Measurements from ENCODE around the gene ALDH1L1. TPM values are rescaled to one million over a fixed set of nuclear protein-coding genes. Genes with fewer than 3 reads are reported as not detected.

ALDH1L1 gene
- total RNA-seq, 1 experiment from 2014 or later: 1.2 TPM

GRCh38 chr3:126156468-126156867, 23.9 kb downstream of the ALDH1L1 start:
- Mint-ChIP-seq H3K4me3 (no peak overlapping the region), H3K9me3 (peaks cover 8% of the 10 kb centered on the region; the same call in 1 of the 2 replicates), H3K4me1 (no peaks in the 10 kb centered on the region), H3K27ac (no peak overlapping the region), H3K36me3 (peaks cover 2% of the 10 kb centered on the region; the same call in 1 of the 2 replicates), H3K27me3 (ENCODE audit: low read depth) (no peaks in the 10 kb centered on the region; the same call in 1 of the 2 replicates)
- TF ChIP-seq ATF3 (CRISPR knock-in tag; conservative IDR thresholded peaks at IDR 0.05) (no peak), CREM (CRISPR knock-in tag; IDR thresholded peaks at IDR 0.05) (no peak), ZNF396 (CRISPR knock-in tag; IDR thresholded peaks at IDR 0.05; ENCODE audit: borderline replicate concordance) (no peak), NFYB (CRISPR knock-in tag; conservative IDR thresholded peaks at IDR 0.05; ENCODE audit: low read depth) (peak; percentile 69), USF1 (CRISPR knock-in tag; IDR thresholded peaks at IDR 0.05) (peak; percentile 81), MYBL2 (CRISPR knock-in tag; IDR thresholded peaks at IDR 0.05) (no peak), AR (CRISPR knock-in tag; IDR thresholded peaks at IDR 0.05) (no peak), USF2 (CRISPR knock-in tag; IDR thresholded peaks at IDR 0.05) (peak; percentile 87)
- CTCF ChIA-PET: interaction anchor here (0.6 kb wide), 1 partner anchor 482 kb away, joined by 4 read pairs; no protein-coding TSS in a partner anchor
- POLR2A ChIA-PET: no interaction called here
- DNase-seq (ENCODE audit: low spot score) (no peak), ATAC-seq (no peak)

GRCh38 chr3:126155819-126156218, 24.6 kb downstream of the ALDH1L1 start:
- Mint-ChIP-seq H3K27me3 (ENCODE audit: low read depth) (no peaks in the 10 kb centered on the region; the same call in 1 of the 2 replicates), H3K9me3 (peaks cover 8% of the 10 kb centered on the region; the same call in 1 of the 2 replicates), H3K4me1 (no peaks in the 10 kb centered on the region), H3K36me3 (peaks cover 2% of the 10 kb centered on the region; the same call in 1 of the 2 replicates), H3K27ac (no peak overlapping the region), H3K4me3 (no peak overlapping the region)
- DNase-seq (ENCODE audit: low spot score) (no peak), ATAC-seq (no peak)
- POLR2A ChIA-PET: no interaction called here
- CTCF ChIA-PET: no interaction called here
- TF ChIP-seq GRHL2 (CRISPR knock-in tag; IDR thresholded peaks at IDR 0.05; ENCODE audit: insufficient replicate concordance, severe bottlenecking): no peak
- no peak for TF ChIP-seq PRDM15 (CRISPR knock-in tag; IDR thresholded peaks at IDR 0.05)
- no peak for TF ChIP-seq MAX (CRISPR knock-in tag; IDR thresholded peaks at IDR 0.05)
- no peak for TF ChIP-seq FOXK1 (CRISPR knock-in tag; IDR thresholded peaks at IDR 0.05)
- no peak for TF ChIP-seq E2F4 (CRISPR knock-in tag; IDR thresholded peaks at IDR 0.05; ENCODE audit: borderline replicate concordance, low read depth)
- TF ChIP-seq CTCF (IDR thresholded peaks at IDR 0.05): no peak
- TF ChIP-seq ARID4B (CRISPR knock-in tag; IDR thresholded peaks at IDR 0.05; ENCODE audit: borderline replicate concordance): no peak
- no peak for TF ChIP-seq ZNF121 (CRISPR knock-in tag; IDR thresholded peaks at IDR 0.05)
- TF ChIP-seq ZNF423 (CRISPR knock-in tag; IDR thresholded peaks at IDR 0.05): no peak
- no peak for TF ChIP-seq CBFB (CRISPR knock-in tag; IDR thresholded peaks at IDR 0.05; ENCODE audit: low read depth)
